ENCODE results near the gene PRIM2. TPM values are rescaled to one million over a fixed set of nuclear protein-coding genes. Genes with fewer than 3 reads are reported as not detected.

PRIM2 gene
- total and polyA plus RNA-seq, 2 of the 4 experiments (the other 2 are of a cell fraction) = 11.8 to 37.5 TPM

DNA sequence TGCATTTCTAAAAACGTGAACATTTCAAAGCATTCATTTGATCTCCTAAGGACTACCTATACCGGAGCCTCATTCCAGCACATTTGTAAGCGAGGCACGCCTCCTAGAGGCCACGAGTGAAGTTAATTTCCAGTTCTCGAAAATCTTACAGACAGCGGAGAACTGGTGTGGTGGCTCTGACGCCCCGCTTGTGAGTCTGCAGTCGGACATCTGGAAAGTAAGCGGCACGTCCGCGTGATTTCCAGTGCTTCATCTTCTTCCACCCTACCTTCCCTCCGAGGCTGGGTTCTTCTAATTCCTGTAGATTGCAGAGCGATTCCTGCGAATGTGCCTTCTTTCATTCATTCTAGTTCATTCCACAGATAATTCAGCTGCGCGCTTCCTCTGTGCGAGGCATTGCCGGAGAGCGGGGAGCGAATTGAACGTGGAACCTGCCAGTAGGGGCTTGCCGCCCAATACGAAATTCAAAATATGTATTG, 810 bp upstream of the PRIM2 start:
- Histone ChIP-seq H3K27me3 (ENCODE audit: control insufficient read depth, insufficient read depth, low read length) (no peaks in the 10 kb centered on the region), H3K27ac (ENCODE audit: insufficient read depth, low read length) (peak overlapping the region; percentile 80), H3K79me1 (ENCODE audit: low read depth in 1 of 2, low read length in 2 of 2) (peaks cover 23 to 36% of the 10 kb centered on the region in 2 experiments), H4K91ac (ENCODE audit: insufficient read depth, low read depth, low read length) (peak overlapping the region; percentile 79), H3K4me3 (ENCODE audit: insufficient read depth, low read depth, low read length) (peak overlapping the region; percentile 90), H3K14ac (replicated peaks; ENCODE audit: low read depth, low read length) (peak overlapping the region; percentile 98), H3K4me2 (ENCODE audit: low read depth, low read length) (peak overlapping the region; percentile 96), H2BK120ac (ENCODE audit: low read depth, low read length) (peak overlapping the region; percentile 89), H2AK9ac (replicated peaks; ENCODE audit: low read depth, low read length, poor library complexity) (peak overlapping the region; percentile 20), H4K8ac (ENCODE audit: low read depth in 2 of 2, low read length in 2 of 2) (peak overlapping the region; percentile 42 to 82), H3K4ac (ENCODE audit: low read depth, low read length) (peak overlapping the region; percentile 92), H3K9me1 (ENCODE audit: insufficient read depth, low read length) (peaks cover 5% of the 10 kb centered on the region), H2BK15ac (ENCODE audit: low read depth, low read length) (peak overlapping the region; percentile 73; the same call in 1 of the 3 replicates), H2AK5ac (ENCODE audit: low read depth, low read length) (peak overlapping the region; percentile 25; the same call in 1 of the 2 replicates), H3K56ac (ENCODE audit: extremely low read depth, insufficient read depth, low read length) (peak overlapping the region; percentile 76), H3K18ac (ENCODE audit: low read depth, low read length) (peak overlapping the region; percentile 76), H4K5ac (ENCODE audit: low read depth, low read length) (peak overlapping the region; percentile 76), H4K20me1 (ENCODE audit: insufficient read depth, low read length) (no peaks in the 10 kb centered on the region), H3K23ac (ENCODE audit: low read depth, low read length) (peak overlapping the region; percentile 94), H3K9me3 (ENCODE audit: control insufficient read depth, insufficient read depth, low read length) (no peaks in the 10 kb centered on the region), H3K36me3 (ENCODE audit: control insufficient read depth, insufficient read depth, low read length) (peaks cover 6% of the 10 kb centered on the region), H2AFZ (replicated peaks; ENCODE audit: low read length, poor library complexity) (peak overlapping the region; percentile 91), H2BK20ac (ENCODE audit: low read depth, low read length) (peak overlapping the region; percentile 75), H2BK5ac (ENCODE audit: low read depth, low read length, poor library complexity, severe bottlenecking) (peak overlapping the region; percentile 87), H3K9ac (ENCODE audit: low read depth, low read length) (peak overlapping the region; percentile 84), H3K4me1 (ENCODE audit: control insufficient read depth, insufficient read depth, low read length) (peaks cover 14% of the 10 kb centered on the region)
- WGBS, 2 experiments (ENCODE audit: extremely low coverage in 2 of 2, insufficient read length in 1 of 2) = 0% methylated on average over 5 of the region's 26 CpGs; no CpG with 5 or more reads in 1 of the 2 experiments
- intact Hi-C loops (cut with micrococcal nuclease) (loop anchor here (1.0 to 5.0 kb wide), 9 partner anchors 48 to 464 kb away; partner anchors contain the start of genes BAG2 and BEND6), dilution Hi-C loops (cut with HindIII; ENCODE audit: low sequenced_read_pairs, unreplicated experiment) (no loop called here), in situ Hi-C loops (cut with MboI; ENCODE audit: low sequenced_read_pairs) (loop anchor here (5.0 to 25.0 kb wide), 5 partner anchors 49 to 979 kb away; partner anchors contain the start of gene DST)
- BruUV-seq (replicated peaks) = no TSS peak
- CTCF ChIA-PET = interaction anchor here (0.6 to 1.9 kb wide), 13 partner anchors 11 to 414 kb away, joined by 3 to 7 read pairs (median 3); partner anchors contain the start of genes BEND6 and ZNF451
- POLR2A ChIA-PET (ENCODE audit: unreplicated experiment) = no interaction called here
- TF ChIP-seq MXI1 (IDR thresholded peaks at IDR 0.05; ENCODE audit: borderline replicate concordance, low read depth, low read length) = peak; percentile 83
- 0 out of 2 replicates have a peak, but pooled peaks have one; percentile 67 for TF ChIP-seq CHD1 (IDR thresholded peaks at IDR 0.05; ENCODE audit: low read depth, low read length)
- TF ChIP-seq POLR2A (IDR thresholded peaks at IDR 0.05; ENCODE audit: low read depth, low read length) = peak; percentile 63; the same call in 1 of the 2 replicates
- TF ChIP-seq, protein P1, sequence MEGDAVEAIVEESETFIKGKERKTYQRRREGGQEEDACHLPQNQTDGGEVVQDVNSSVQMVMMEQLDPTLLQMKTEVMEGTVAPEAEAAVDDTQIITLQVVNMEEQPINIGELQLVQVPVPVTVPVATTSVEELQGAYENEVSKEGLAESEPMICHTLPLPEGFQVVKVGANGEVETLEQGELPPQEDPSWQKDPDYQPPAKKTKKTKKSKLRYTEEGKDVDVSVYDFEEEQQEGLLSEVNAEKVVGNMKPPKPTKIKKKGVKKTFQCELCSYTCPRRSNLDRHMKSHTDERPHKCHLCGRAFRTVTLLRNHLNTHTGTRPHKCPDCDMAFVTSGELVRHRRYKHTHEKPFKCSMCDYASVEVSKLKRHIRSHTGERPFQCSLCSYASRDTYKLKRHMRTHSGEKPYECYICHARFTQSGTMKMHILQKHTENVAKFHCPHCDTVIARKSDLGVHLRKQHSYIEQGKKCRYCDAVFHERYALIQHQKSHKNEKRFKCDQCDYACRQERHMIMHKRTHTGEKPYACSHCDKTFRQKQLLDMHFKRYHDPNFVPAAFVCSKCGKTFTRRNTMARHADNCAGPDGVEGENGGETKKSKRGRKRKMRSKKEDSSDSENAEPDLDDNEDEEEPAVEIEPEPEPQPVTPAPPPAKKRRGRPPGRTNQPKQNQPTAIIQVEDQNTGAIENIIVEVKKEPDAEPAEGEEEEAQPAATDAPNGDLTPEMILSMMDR (conservative IDR thresholded peaks at IDR 0.05; ENCODE audit: low read depth, low read length) = peak; percentile 94
- TF ChIP-seq MAFK (IDR thresholded peaks at IDR 0.05; ENCODE audit: low read depth, low read length) = no peak
- peak; percentile 95 for TF ChIP-seq SMC3 (IDR thresholded peaks at IDR 0.05; ENCODE audit: low read depth, low read length)
- TF ChIP-seq RAD21 (IDR thresholded peaks at IDR 0.05; ENCODE audit: low read length) = peak; percentile 98
- TF ChIP-seq, protein P2, sequence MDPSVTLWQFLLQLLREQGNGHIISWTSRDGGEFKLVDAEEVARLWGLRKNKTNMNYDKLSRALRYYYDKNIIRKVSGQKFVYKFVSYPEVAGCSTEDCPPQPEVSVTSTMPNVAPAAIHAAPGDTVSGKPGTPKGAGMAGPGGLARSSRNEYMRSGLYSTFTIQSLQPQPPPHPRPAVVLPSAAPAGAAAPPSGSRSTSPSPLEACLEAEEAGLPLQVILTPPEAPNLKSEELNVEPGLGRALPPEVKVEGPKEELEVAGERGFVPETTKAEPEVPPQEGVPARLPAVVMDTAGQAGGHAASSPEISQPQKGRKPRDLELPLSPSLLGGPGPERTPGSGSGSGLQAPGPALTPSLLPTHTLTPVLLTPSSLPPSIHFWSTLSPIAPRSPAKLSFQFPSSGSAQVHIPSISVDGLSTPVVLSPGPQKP (IDR thresholded peaks at IDR 0.05; ENCODE audit: borderline replicate concordance, low read depth, low read length) = no peak
- DNase-seq = peak; percentile 92
- peak; percentile 69 for ATAC-seq (ENCODE audit: low read depth)

Data from IMR-90 (cell line).